Daoy (cell line): ENCODE measurements around the gene WWC1. TPM values are rescaled to one million over a fixed set of nuclear protein-coding genes. Genes with fewer than 3 reads are reported as not detected.
"Not testable (repeated sequence)": the region's sequence is repeated elsewhere in the genome, so short reads cannot be mapped to it uniquely, and the experiment has no call there.

Source experiments
- DNase-seq: peaks from one replicate; pipeline ENCODE4 v3.0.0-alpha.2; 2015; ENCODE audit warnings: low read depth
- total RNA-seq: library from RNA; depleted of rRNA; stranded (reverse); fragments of >200 nt; shearing (Covaris generic); gene quantifications from 2 replicates; pipeline ENCODE4 v1.2.3, GENCODE V29; 2014

The WWC1 gene
- total RNA-seq, 1 experiment from 2014 or later: 17.4 TPM

DNA sequence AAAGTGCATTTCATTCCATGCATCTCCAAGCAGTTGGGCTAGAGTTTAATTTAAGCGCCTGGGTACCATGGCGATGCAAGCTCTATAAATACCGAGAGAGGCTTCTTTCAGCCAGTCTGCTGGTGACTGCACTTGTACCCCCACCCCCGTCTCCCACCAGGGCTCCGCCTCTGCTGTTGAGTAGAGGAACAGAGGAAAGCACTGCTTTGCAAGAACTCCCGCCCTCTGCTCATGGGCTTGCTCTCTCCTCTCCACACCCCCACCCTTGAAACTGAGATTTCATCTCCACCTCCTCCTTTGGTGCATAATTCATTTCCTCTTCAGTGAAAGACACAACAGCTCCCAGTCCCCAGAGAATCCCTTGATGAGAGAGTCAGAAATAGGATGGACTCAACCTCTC lies 5.1 kb upstream of the WWC1 start:
- no peak for DNase-seq

GRCh38 chr5:168286863-168287262 lies 4.6 kb upstream of the WWC1 start:
- not testable (repeated sequence) for DNase-seq

DNA sequence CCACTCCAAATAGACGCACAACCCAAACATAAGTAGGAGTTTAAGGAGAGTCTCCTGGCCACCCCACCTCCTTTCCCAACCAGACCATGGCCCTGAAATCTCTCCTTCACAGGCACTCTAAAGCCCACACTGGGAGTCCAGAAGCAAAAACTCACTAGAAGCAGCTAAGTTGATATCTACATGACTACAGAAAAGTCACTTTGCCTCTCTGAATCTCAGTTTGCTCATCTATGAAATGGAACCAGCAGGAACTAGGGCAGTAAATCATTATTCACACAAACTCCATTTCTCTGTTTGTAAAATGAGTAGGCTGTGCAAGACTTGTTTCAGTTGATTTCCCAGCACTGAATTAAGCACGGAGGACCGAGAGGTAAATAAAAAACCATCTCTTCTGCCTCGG lies 4.1 kb upstream of the WWC1 start:
- no peak for DNase-seq

DNA sequence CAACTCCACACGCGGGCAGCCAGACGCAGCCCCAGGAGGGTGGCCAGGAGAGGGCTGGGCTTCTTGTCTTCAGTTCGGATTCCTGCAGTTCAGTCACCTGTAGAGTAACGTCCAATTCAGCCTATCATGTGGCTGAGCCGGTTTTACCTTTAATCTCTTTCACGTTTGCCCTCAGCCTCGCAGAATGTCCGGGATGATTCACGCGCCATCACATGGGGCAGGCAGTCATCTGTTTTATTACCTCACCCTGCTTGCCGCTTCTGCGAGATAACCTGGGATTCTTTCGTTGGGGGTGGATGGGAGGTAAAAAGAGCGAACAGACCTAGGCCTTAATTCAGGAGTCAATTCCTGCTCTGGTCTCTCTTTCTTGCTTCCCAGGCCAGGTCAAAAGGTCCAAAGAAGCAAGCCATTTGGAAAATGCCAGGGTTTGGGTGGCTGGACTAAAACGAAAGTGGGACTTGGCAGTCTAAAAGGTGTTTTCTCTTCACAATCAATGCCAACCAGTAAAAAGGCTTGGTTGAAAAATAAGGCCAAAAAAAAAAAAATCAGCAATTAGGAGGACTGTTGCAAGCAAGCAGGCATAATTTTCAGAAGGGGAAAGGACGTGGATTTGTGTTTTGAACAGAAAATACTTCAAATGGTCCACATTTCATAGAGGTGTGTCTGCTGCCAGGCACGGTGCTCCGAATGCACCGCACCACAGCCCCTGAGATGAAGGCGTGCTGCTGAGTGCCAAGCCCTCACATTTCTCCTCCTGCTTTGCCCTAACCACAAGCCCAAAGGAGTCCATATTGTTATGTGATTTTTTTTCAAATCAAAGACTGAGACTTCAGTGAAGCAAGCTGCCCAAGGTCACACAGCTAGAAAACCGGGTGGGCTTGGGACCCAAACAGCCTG lies 2.8 kb upstream of the WWC1 start:
- DNase-seq: peak; percentile 69

DNA sequence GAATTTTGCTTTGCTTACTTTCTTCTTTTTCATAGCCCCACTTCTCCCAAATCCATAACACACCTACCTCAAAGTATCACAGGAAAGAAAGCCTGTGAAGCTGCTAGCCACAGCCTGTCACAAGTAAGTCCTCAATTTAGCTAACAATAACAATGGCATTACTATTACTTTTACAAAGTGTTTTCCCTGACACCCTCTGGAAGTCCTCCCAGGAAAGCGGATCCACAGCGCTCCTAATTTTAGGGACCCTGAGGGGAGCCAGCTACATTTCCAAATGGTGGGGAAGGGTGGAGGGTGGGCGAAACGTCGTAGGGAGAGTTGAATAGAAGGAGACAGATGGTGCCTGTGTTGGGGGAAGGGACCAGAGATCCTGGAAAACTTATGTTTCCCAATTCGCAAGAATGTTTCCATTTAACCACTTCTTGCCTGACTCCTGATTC lies 523 bp upstream of the WWC1 start:
- no peak for DNase-seq

GRCh38 chr5:168291964-168292785 lies 730 bp downstream of the WWC1 start:
- DNase-seq: peak; percentile 41

DNA sequence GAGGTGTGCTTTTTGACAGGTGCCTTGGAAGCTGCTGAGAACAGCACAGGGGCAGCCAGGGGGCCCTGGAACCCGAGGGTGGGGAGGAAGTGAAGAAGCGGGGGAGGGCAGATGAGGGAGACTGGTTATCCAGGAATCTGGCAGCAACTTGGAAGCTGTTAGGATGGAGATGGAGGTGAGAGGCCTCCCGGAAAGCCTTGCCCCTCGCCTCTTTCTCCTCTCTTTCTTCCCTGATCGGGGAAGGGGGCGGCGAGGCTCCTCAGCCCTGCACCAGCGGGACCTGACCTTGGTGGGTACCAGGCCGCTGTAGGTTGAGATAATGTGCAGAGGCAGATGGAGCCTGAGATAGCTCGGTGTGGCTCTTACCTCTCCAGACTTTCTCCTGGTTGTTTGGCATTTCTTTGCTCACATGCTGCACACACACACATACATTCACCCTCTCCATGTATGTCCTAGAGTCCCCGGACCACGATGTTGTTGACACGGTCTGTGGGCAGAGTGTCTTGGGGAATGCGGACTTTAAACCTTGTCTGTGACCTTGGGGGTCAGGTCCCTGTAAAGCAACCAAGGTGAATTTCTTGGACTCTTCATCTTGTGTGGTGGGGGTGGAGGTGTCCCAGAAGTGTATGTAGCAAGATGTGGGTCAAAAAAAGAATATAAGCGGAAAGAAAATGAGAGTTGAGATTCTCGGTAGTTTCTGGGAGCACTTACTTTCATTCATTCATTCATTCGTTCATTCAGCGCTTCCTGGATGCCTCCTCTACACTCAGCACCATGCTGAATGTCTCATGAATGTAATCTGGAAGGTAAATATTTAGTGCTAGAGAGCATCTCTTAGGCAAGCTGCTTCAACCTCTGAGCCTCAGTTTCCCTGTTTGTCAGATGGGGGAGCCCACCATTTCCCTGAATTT lies 1.6 kb downstream of the WWC1 start:
- DNase-seq: no peak

DNA sequence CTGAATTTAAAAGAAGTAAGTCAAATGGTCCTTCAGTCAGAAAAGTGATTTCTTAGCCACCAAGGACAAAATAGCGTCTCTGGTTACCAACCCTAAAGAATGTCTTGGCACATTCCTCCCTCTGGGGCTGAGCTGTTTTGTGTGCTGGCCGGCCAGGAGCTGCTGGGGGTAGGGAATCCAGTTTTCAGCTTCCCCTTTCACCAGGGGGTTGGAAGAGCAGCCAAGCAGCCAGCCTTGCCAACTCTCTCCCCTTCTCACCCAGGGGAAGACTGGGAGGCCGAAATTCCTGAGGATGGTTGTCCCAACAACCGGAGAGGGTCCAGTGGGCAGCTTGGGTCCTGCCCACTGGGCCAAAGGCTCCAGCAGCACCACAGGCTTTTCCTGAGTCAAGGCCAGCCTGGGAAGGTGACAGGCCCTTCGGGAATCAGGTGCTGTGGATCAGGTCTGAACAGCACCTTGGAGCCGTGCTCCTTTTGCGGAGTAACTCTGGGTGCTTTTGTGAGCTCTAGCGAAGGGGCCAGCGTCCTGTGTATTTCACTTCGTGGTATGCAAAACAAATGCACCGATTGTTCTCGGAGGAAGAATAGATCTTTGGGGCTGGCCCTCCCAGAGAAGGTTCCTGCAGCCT lies 4.2 kb downstream of the WWC1 start:
- DNase-seq: peak; percentile 86

DNA sequence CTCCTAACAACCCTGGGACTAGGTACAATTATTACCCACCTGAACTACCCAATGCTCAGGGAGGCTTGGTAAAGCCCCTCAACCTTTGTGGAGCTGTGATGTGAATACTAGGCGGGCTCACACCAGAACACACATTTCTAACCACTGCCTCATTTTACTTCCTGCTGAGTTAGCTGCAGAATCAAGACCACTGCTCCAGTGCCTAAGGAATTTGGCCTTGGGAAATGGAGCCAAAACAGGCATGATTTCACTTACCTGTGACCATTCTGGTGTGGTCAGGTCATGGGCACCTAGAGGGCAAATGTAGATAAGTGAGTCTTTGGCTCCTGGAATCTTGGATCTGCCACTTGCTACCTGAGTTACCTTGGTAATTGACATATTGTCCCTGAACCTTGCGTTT lies 5.2 kb downstream of the WWC1 start:
- DNase-seq: no peak

- no peak for DNase-seq
Measured at GRCh38 chr5:168298949-168299348, 7.5 kb downstream of the WWC1 start.

GRCh38 chr5:168299372-168299771 lies 7.9 kb downstream of the WWC1 start:
- DNase-seq: no peak

DNA sequence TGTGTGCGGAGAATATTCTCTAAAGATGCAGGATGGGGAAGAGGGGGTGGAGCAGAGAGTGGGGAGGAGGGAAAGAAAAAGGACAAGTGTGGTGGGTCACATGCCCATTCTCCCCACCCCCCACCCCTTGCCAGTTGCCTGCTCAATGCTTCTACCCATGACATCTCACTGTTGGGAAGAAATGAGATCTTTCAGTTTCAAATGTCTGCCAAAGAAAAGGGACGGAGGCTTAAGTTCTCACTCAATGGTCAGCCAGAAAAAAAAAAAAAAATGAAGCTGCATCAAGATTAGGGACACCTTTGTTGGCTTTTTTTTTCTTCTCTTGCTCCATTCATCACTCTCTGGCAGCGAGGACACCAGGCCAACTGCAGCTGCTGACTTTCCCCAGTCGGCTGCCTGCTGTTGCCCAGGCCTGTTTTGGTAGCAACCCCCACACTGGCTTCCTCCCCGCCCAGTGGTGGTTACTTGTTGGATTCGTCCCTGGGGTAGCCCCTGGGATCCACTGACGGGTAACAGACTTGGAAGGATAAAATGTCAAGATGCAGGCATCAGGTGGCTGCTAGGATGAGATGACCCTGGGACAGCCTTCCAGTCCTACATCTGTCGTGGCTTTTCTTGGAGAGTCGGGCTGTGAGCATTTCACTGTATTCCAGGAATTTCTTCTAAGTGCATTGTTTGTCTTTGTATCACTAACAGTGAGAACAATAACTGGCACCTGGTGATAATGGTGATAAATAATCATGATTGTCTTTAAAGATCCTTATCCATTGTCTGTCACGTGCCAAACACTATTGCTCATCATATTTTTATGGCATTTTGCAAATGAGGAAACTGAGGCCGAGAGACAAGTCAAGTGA lies 9.1 kb downstream of the WWC1 start:
- no peak for DNase-seq

DNA sequence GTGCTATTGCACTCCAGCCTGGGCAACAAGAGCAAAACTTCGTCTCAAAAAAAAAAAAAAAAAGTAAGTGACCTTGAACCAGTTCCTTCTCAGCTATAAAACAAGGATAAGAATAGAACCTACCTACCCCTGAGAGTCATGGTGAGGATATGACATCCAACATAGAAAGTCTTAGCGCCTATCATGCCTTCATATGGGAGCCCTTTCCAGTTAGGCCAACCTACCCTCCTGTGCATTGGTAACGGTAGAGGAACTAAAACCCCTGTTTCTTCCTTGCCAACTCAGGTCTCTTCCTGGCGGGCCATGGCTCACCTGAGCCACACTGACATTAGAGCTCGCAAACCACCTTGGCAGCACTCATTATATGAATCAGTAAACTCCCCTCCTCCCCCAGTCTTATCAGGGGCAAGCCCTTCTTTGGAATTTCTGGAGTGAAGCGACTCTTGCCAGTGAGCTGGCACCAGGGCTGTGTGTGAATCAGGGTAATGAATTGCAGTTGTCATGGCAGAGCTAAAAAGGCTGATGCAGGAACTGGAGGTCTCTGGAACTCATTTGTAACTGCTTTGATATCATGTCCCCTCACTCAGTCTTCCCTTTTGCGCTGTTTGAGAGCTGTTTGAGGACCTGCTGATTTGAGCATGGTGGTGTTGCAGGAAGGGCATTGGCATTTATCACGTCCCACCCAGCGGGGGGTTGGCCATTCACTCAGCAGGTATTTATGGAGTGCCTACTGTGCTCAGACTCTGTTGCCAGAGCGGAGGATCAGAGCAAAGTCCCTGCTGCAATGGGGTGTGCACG lies 10.3 kb downstream of the WWC1 start:
- peak; percentile 61 for DNase-seq

DNA sequence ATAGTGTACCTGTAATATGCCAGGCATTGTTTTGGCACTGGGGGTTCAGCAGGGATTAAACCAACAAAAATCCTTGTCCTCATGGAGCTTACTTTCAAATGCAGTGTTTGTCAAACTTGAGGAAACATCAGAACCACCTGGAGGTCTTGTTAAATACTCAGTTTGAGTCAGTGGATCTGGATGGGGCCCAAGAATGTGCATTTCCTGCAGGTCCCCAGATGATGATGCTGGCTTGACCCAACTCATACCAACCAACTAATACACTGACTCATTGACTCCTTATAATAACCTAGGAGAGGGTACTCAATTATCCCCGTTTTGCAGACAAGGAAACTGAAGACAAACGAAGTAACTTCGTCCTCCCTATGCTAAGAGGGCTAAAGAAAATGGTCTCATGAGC lies 11.3 kb downstream of the WWC1 start:
- no peak for DNase-seq

DNA sequence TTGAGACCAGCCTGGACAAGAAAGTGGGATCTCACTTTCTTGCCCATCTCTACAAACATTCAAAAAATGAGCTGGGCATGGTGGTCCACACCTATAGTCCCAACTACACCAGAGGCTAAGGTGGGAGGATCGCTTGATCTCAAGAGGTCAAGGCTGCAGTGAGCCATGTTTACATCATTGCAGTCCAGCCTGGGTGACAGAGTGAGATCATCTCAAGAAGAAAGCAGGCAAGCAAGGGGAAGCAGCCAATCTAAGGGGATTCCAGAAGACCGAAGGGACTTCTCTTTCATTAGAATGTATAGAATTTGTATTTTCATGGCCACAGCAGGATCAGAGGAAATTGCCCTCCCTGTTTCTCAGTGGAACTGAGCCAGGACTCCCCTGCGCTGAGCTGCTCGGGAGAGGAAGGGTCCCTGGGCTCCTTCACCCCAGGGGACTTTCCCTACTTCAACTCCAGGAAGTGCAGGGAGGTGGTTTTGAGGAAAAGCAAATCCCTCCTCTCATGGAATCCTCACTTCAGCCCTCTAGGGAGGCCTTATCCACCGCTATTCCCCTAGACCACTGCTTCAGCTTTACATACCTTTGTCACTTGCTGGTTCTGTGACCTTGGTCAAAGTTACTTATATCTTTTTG lies 12.1 kb downstream of the WWC1 start:
- no peak for DNase-seq

GRCh38 chr5:168304349-168304748 lies 12.9 kb downstream of the WWC1 start:
- no peak for DNase-seq

DNA sequence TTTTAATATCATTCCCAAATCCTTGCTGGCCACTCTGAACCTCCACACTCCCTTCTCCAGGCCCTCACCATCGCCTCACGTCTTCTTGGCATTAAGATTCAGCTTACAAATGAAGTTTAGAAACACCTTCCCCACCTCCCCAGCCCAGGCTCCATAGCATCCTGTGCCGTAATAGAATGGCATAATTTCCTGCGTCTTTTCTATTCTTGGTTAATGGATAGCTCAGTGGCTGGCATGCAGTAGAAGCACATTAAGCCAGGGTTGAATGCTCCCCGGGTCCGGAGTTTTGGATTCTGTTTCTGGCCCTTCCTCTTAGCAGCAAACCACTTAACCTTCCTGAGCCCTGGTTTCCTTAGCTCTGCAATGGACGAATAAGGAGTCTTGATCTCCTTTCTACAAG lies 13.8 kb downstream of the WWC1 start:
- no peak for DNase-seq

- no peak for DNase-seq
Measured at GRCh38 chr5:168307022-168307421, 15.6 kb downstream of the WWC1 start.
